RWPE2 (cell line): ENCODE measurements around the gene TNFRSF25.
"Not testable (repeated sequence)": the region's sequence is repeated elsewhere in the genome, so short reads cannot be mapped to it uniquely, and the experiment has no call there.

Experiments used
- ATAC-seq: fragments of 200-7000 bp; cut with Tn5 transposase; 3 replicates; pipeline ENCODE4 v1.9.1; 2021; ENCODE audit warnings: low read depth
- DNase-seq: peaks from one replicate; pipeline ENCODE4 v3.0.0-alpha.2; 2020; ENCODE audit warnings: low spot score
- H3K27ac ChIP-seq: fragments of 450-650 bp; 2 replicates; pipeline ENCODE4 v1.5.1; 2017; ENCODE audit warnings: mild to moderate bottlenecking; ENCODE audit not compliant: poor library complexity, severe bottlenecking
- H3K27me3 ChIP-seq: fragments of 250-450 bp; sonication (Bioruptor Pico); 2 replicates; pipeline ENCODE4 v1.5.1; 2021; ENCODE audit warnings: mild to moderate bottlenecking, moderate library complexity; ENCODE audit not compliant: insufficient read depth, poor library complexity, severe bottlenecking
- H3K36me3 ChIP-seq: fragments of 250-450 bp; sonication (Bioruptor Pico); 2 replicates; pipeline ENCODE4 v1.5.1; 2020; ENCODE audit warnings: low read depth, mild to moderate bottlenecking, moderate library complexity
- H3K4me1 ChIP-seq: fragments of 250-450 bp; sonication (Bioruptor Pico); 2 replicates; pipeline ENCODE4 v1.5.1; 2021; ENCODE audit warnings: mild to moderate bottlenecking, moderate library complexity; ENCODE audit not compliant: insufficient read depth, poor library complexity, severe bottlenecking
- H3K4me3 ChIP-seq: fragments of 250-450 bp; sonication (Bioruptor Pico); 2 replicates; pipeline ENCODE4 v1.5.1; 2021; ENCODE audit warnings: mild to moderate bottlenecking, moderate library complexity; ENCODE audit not compliant: severe bottlenecking
- H3K9me3 ChIP-seq: fragments of 250-450 bp; sonication (Bioruptor Pico); 2 replicates; pipeline ENCODE4 v1.5.1; 2021; ENCODE audit warnings: mild to moderate bottlenecking, moderate library complexity; ENCODE audit not compliant: severe bottlenecking
- CTCF ChIP-seq: fragments of 450-650 bp; IDR thresholded peaks from one replicate; pipeline ENCODE4 v1.5.1; 2017; ENCODE audit warnings: mild to moderate bottlenecking, moderate library complexity; ENCODE audit not compliant: poor library complexity, severe bottlenecking

The TNFRSF25 gene

GRCh38 chr1:6448749-6449631, 17.0 kb downstream of the TNFRSF25 start:
- Histone ChIP-seq H3K4me3 (no peak overlapping the region), H3K27me3 (peaks cover 29% of the 10 kb centered on the region), H3K27ac (no peak overlapping the region), H3K4me1 (no peaks in the 10 kb centered on the region), H3K36me3 (no peaks in the 10 kb centered on the region), H3K9me3 (no peaks in the 10 kb centered on the region)
- ATAC-seq (no peak), DNase-seq (no peak)
- TF ChIP-seq CTCF = no peak

GRCh38 chr1:6447818-6448748, 17.9 kb downstream of the TNFRSF25 start:
- H3K27ac ChIP-seq = no peak overlapping the region
- peaks cover 29% of the 10 kb centered on the region for H3K27me3 ChIP-seq
- ATAC-seq (peak; percentile 62), DNase-seq (no peak)
- no peaks in the 10 kb centered on the region for H3K9me3 ChIP-seq
- peak; percentile 16 for TF ChIP-seq CTCF
- H3K4me1 ChIP-seq = no peaks in the 10 kb centered on the region
- H3K4me3 ChIP-seq = peak overlapping the region; percentile 6
- H3K36me3 ChIP-seq = no peaks in the 10 kb centered on the region

GRCh38 chr1:6447016-6447817, 18.8 kb downstream of the TNFRSF25 start:
- ATAC-seq (no peak), DNase-seq (no peak)
- Histone ChIP-seq H3K27ac (no peak overlapping the region), H3K27me3 (peaks cover 29% of the 10 kb centered on the region), H3K4me3 (no peak overlapping the region), H3K4me1 (no peaks in the 10 kb centered on the region), H3K9me3 (no peaks in the 10 kb centered on the region), H3K36me3 (no peaks in the 10 kb centered on the region)
- no peak for TF ChIP-seq CTCF

- Histone ChIP-seq H3K27me3 (peaks cover 29% of the 10 kb centered on the region), H3K9me3 (no peaks in the 10 kb centered on the region), H3K4me3 (no peak overlapping the region), H3K4me1 (no peaks in the 10 kb centered on the region), H3K27ac (no peak overlapping the region), H3K36me3 (no peaks in the 10 kb centered on the region)
- no peak for TF ChIP-seq CTCF
- DNase-seq (no peak), ATAC-seq (no peak)
Measured at GRCh38 chr1:6446665-6447015, 19.3 kb downstream of the TNFRSF25 start.

- H3K27me3 ChIP-seq = peaks cover 29% of the 10 kb centered on the region
- not testable (repeated sequence) for H3K4me1 ChIP-seq, H3K36me3 ChIP-seq, H3K27ac ChIP-seq, ATAC-seq, H3K4me3 ChIP-seq, DNase-seq, H3K9me3 ChIP-seq
Measured at GRCh38 chr1:6445929-6446328, 20.0 kb downstream of the TNFRSF25 start.
